ENCODE measurements around the gene ARTN. TPM values are rescaled to one million over a fixed set of nuclear protein-coding genes. Genes with fewer than 3 reads are reported as not detected.

The ARTN gene
- total RNA-seq, 1 donor from 2014 or later = not detected

GRCh38 chr1:43956234-43956633 is 22.6 kb downstream of the ARTN start:
- no peaks in the 10 kb centered on the region for H3K9me3 ChIP-seq (ENCODE audit: control insufficient read depth in 3 of 3, low read length in 3 of 3)
- no peak overlapping the region for H3K4me3 ChIP-seq (ENCODE audit: low read length in 3 of 3)
- peaks cover 31 to 49% (median 44%) of the 10 kb centered on the region in 3 donors for H3K4me1 ChIP-seq (ENCODE audit: control insufficient read depth in 3 of 3, insufficient read depth in 3 of 3, low read length in 3 of 3)
- H3K9ac ChIP-seq (ENCODE audit: low read depth in 1 of 3, low read length in 3 of 3) = no peak overlapping the region
- no peaks in the 10 kb centered on the region for H3K27me3 ChIP-seq (ENCODE audit: control insufficient read depth in 3 of 3, insufficient read depth in 3 of 3, low read length in 3 of 3)
- no peak overlapping the region for H3K27ac ChIP-seq (ENCODE audit: low read depth, low read length)
- peaks cover 52 to 59% (median 55%) of the 10 kb centered on the region in 3 donors for H3K36me3 ChIP-seq (ENCODE audit: control insufficient read depth in 3 of 3, insufficient read depth in 3 of 3, low read length in 3 of 3)

GRCh38 chr1:43957407-43958040 is 23.9 kb downstream of the ARTN start:
- Histone ChIP-seq H3K4me1 (ENCODE audit: control insufficient read depth in 3 of 3, insufficient read depth in 3 of 3, low read length in 3 of 3) (peaks cover 23 to 45% (median 37%) of the 10 kb centered on the region in 3 donors), H3K36me3 (ENCODE audit: control insufficient read depth in 3 of 3, insufficient read depth in 3 of 3, low read length in 3 of 3) (peaks cover 63 to 70% (median 68%) of the 10 kb centered on the region in 3 donors), H3K9ac (ENCODE audit: low read depth in 1 of 3, low read length in 3 of 3) (peak overlapping the region in 1 of 3 donors; percentile 45), H3K27ac (ENCODE audit: low read depth, low read length) (no peak overlapping the region), H3K27me3 (ENCODE audit: control insufficient read depth in 3 of 3, insufficient read depth in 3 of 3, low read length in 3 of 3) (no peaks in the 10 kb centered on the region), H3K9me3 (ENCODE audit: control insufficient read depth in 3 of 3, low read length in 3 of 3) (no peaks in the 10 kb centered on the region), H3K4me3 (ENCODE audit: low read length in 3 of 3) (no peak overlapping the region)

- H3K27me3 ChIP-seq (ENCODE audit: control insufficient read depth in 3 of 3, insufficient read depth in 3 of 3, low read length in 3 of 3) = no peaks in the 10 kb centered on the region
- peaks cover 74 to 81% (median 76%) of the 10 kb centered on the region in 3 donors for H3K36me3 ChIP-seq (ENCODE audit: control insufficient read depth in 3 of 3, insufficient read depth in 3 of 3, low read length in 3 of 3)
- no peak overlapping the region for H3K27ac ChIP-seq (ENCODE audit: low read depth, low read length)
- H3K9me3 ChIP-seq (ENCODE audit: control insufficient read depth in 3 of 3, low read length in 3 of 3) = no peaks in the 10 kb centered on the region
- no peak overlapping the region for H3K9ac ChIP-seq (ENCODE audit: low read depth in 1 of 3, low read length in 3 of 3)
- peaks cover 16 to 35% (median 27%) of the 10 kb centered on the region in 3 donors for H3K4me1 ChIP-seq (ENCODE audit: control insufficient read depth in 3 of 3, insufficient read depth in 3 of 3, low read length in 3 of 3)
- no peak overlapping the region for H3K4me3 ChIP-seq (ENCODE audit: low read length in 3 of 3)
Measured at GRCh38 chr1:43958351-43959255, 25.0 kb downstream of the ARTN start.

- H3K9ac ChIP-seq (ENCODE audit: low read depth in 1 of 3, low read length in 3 of 3) = no peak overlapping the region
- H3K27me3 ChIP-seq (ENCODE audit: control insufficient read depth in 3 of 3, insufficient read depth in 3 of 3, low read length in 3 of 3) = no peaks in the 10 kb centered on the region
- peaks cover 6 to 21% (median 13%) of the 10 kb centered on the region in 3 donors for H3K4me1 ChIP-seq (ENCODE audit: control insufficient read depth in 3 of 3, insufficient read depth in 3 of 3, low read length in 3 of 3)
- no peak overlapping the region for H3K27ac ChIP-seq (ENCODE audit: low read depth, low read length)
- H3K36me3 ChIP-seq (ENCODE audit: control insufficient read depth in 3 of 3, insufficient read depth in 3 of 3, low read length in 3 of 3) = peaks cover 89 to 96% (median 93%) of the 10 kb centered on the region in 3 donors
- no peaks in the 10 kb centered on the region for H3K9me3 ChIP-seq (ENCODE audit: control insufficient read depth in 3 of 3, low read length in 3 of 3)
- no peak overlapping the region for H3K4me3 ChIP-seq (ENCODE audit: low read length in 3 of 3)
Measured at GRCh38 chr1:43960798-43961197, 27.2 kb downstream of the ARTN start.

- Histone ChIP-seq H3K36me3 (ENCODE audit: control insufficient read depth in 3 of 3, insufficient read depth in 3 of 3, low read length in 3 of 3) (peaks cover 91 to 97% (median 95%) of the 10 kb centered on the region in 3 donors), H3K9me3 (ENCODE audit: control insufficient read depth in 3 of 3, low read length in 3 of 3) (no peaks in the 10 kb centered on the region)
Measured at GRCh38 chr1:43961692-43962091, 28.1 kb downstream of the ARTN start.

GRCh38 chr1:43962324-43962723 is 28.7 kb downstream of the ARTN start:
- Histone ChIP-seq H3K4me3 (ENCODE audit: low read length in 3 of 3) (no peak overlapping the region), H3K27ac (ENCODE audit: low read depth, low read length) (no peak overlapping the region), H3K9ac (ENCODE audit: low read depth in 1 of 3, low read length in 3 of 3) (peak overlapping the region in 1 of 3 donors; percentile 18), H3K4me1 (ENCODE audit: control insufficient read depth in 3 of 3, insufficient read depth in 3 of 3, low read length in 3 of 3) (peaks cover 3 to 12% (median 7%) of the 10 kb centered on the region in 3 donors), H3K27me3 (ENCODE audit: control insufficient read depth in 3 of 3, insufficient read depth in 3 of 3, low read length in 3 of 3) (no peaks in the 10 kb centered on the region), H3K9me3 (ENCODE audit: control insufficient read depth in 3 of 3, low read length in 3 of 3) (no peaks in the 10 kb centered on the region), H3K36me3 (ENCODE audit: control insufficient read depth in 3 of 3, insufficient read depth in 3 of 3, low read length in 3 of 3) (peaks cover 90 to 96% (median 95%) of the 10 kb centered on the region in 3 donors)

More at GRCh38 chr1:43961692-43962091, 28.1 kb downstream of the ARTN start:
- H3K27ac ChIP-seq (ENCODE audit: low read depth, low read length) = no peak overlapping the region
- H3K27me3 ChIP-seq (ENCODE audit: control insufficient read depth in 3 of 3, insufficient read depth in 3 of 3, low read length in 3 of 3) = no peaks in the 10 kb centered on the region
- peak overlapping the region in 1 of 3 donors; percentile 18 for H3K9ac ChIP-seq (ENCODE audit: low read depth in 1 of 3, low read length in 3 of 3)
- peaks cover 3 to 14% (median 8%) of the 10 kb centered on the region in 3 donors for H3K4me1 ChIP-seq (ENCODE audit: control insufficient read depth in 3 of 3, insufficient read depth in 3 of 3, low read length in 3 of 3)
- no peak overlapping the region for H3K4me3 ChIP-seq (ENCODE audit: low read length in 3 of 3)

- Histone ChIP-seq H3K4me1 (ENCODE audit: control insufficient read depth in 3 of 3, insufficient read depth in 3 of 3, low read length in 3 of 3) (peaks cover under 1 to 6% (median 1%) of the 10 kb centered on the region in 3 donors), H3K36me3 (ENCODE audit: control insufficient read depth in 3 of 3, insufficient read depth in 3 of 3, low read length in 3 of 3) (peaks cover 88 to 96% (median 92%) of the 10 kb centered on the region in 3 donors), H3K9ac (ENCODE audit: low read depth in 1 of 3, low read length in 3 of 3) (no peak overlapping the region), H3K27ac (ENCODE audit: low read depth, low read length) (no peak overlapping the region), H3K27me3 (ENCODE audit: control insufficient read depth in 3 of 3, insufficient read depth in 3 of 3, low read length in 3 of 3) (no peaks in the 10 kb centered on the region), H3K9me3 (ENCODE audit: control insufficient read depth in 3 of 3, low read length in 3 of 3) (no peaks in the 10 kb centered on the region), H3K4me3 (ENCODE audit: low read length in 3 of 3) (no peak overlapping the region)
Measured at GRCh38 chr1:43963006-43963405, 29.4 kb downstream of the ARTN start.

GRCh38 chr1:43963890-43964289 is 30.3 kb downstream of the ARTN start:
- Histone ChIP-seq H3K36me3 (ENCODE audit: control insufficient read depth in 3 of 3, insufficient read depth in 3 of 3, low read length in 3 of 3) (peaks cover 80 to 88% (median 83%) of the 10 kb centered on the region in 3 donors), H3K9me3 (ENCODE audit: control insufficient read depth in 3 of 3, low read length in 3 of 3) (no peaks in the 10 kb centered on the region), H3K4me3 (ENCODE audit: low read length in 3 of 3) (no peak overlapping the region), H3K27ac (ENCODE audit: low read depth, low read length) (no peak overlapping the region), H3K4me1 (ENCODE audit: control insufficient read depth in 3 of 3, insufficient read depth in 3 of 3, low read length in 3 of 3) (peaks cover 0 to 5% (median 0%) of the 10 kb centered on the region in 3 donors), H3K27me3 (ENCODE audit: control insufficient read depth in 3 of 3, insufficient read depth in 3 of 3, low read length in 3 of 3) (no peaks in the 10 kb centered on the region), H3K9ac (ENCODE audit: low read depth in 1 of 3, low read length in 3 of 3) (no peak overlapping the region)

GRCh38 chr1:43965316-43965715 is 31.7 kb downstream of the ARTN start:
- no peaks in the 10 kb centered on the region for H3K27me3 ChIP-seq (ENCODE audit: control insufficient read depth in 3 of 3, insufficient read depth in 3 of 3, low read length in 3 of 3)
- H3K36me3 ChIP-seq (ENCODE audit: control insufficient read depth in 3 of 3, insufficient read depth in 3 of 3, low read length in 3 of 3) = peaks cover 69 to 74% (median 70%) of the 10 kb centered on the region in 3 donors
- H3K9ac ChIP-seq (ENCODE audit: low read depth in 1 of 3, low read length in 3 of 3) = no peak overlapping the region
- H3K27ac ChIP-seq (ENCODE audit: low read depth, low read length) = no peak overlapping the region
- H3K4me3 ChIP-seq (ENCODE audit: low read length in 3 of 3) = no peak overlapping the region
- peaks cover 5 to 11% (median 8%) of the 10 kb centered on the region in 3 donors for H3K4me1 ChIP-seq (ENCODE audit: control insufficient read depth in 3 of 3, insufficient read depth in 3 of 3, low read length in 3 of 3)
- H3K9me3 ChIP-seq (ENCODE audit: control insufficient read depth in 3 of 3, low read length in 3 of 3) = no peaks in the 10 kb centered on the region
